K562 (cell line): ENCODE results near the gene RNF223. TPM values are rescaled to one million over a fixed set of nuclear protein-coding genes. Genes with fewer than 3 reads are reported as not detected.

Source experiments
- AFF1 ChIP-seq, 2 experiments: fragments of 450-650 bp; IDR thresholded peaks; 2 replicates each; pipeline ENCODE4 v1.6.1; 2018; ENCODE audit warnings: mild to moderate bottlenecking in 2 of 2, low read depth in 1 of 2; ENCODE audit not compliant: partially characterized antibody in 2 of 2
- ARID3A ChIP-seq: IDR thresholded peaks from 2 replicates; pipeline ENCODE4 v1.6.1; 2012; ENCODE audit warnings: low read depth, low read length, improper control_type of control experiment, borderline replicate concordance
- CCNT2 ChIP-seq: IDR thresholded peaks from 2 replicates; pipeline ENCODE4 v1.6.1; 2011; ENCODE audit warnings: borderline replicate concordance, low read depth, mild to moderate bottlenecking, moderate library complexity, mixed read lengths, low read length; ENCODE audit not compliant: insufficient read length; ENCODE audit errors: extremely low read depth
- DLX4 ChIP-seq: fragments of 250-450 bp; sonication (Bioruptor Pico); IDR thresholded peaks from 2 replicates; pipeline ENCODE4 v1.6.1; 2021; ENCODE audit warnings: mild to moderate bottlenecking
- HIVEP1 ChIP-seq: fragments of 250-450 bp; sonication (Bioruptor Pico); IDR thresholded peaks from 2 replicates; pipeline ENCODE4 v1.4.0; 2020; ENCODE audit warnings: mild to moderate bottlenecking
- NR4A1 ChIP-seq, 2 experiments: fragments of 250-450 bp in 1 of 2; fragments of 450-650 bp in 1 of 2; sonication (Bioruptor Pico) in 1 of 2; IDR thresholded peaks; 2 replicates each; pipeline versions ENCODE4 v1.4.0 to v1.6.1; 2016 to 2020; ENCODE audit warnings: mild to moderate bottlenecking in 2 of 2, missing compliant biosample characterization in 1 of 2, missing genetic modification characterization in 1 of 2, moderate library complexity in 1 of 2
- RBM22 ChIP-seq: fragments of 200-400 bp; formaldehyde crosslinking; IDR thresholded peaks from 2 replicates; pipeline ENCODE4 v1.6.1; 2018; ENCODE audit warnings: low read length, low read depth; ENCODE audit not compliant: poor library complexity, severe bottlenecking
- TCF7 ChIP-seq: sonication (generic); IDR thresholded peaks from 2 replicates; pipeline ENCODE4 v1.6.1; 2016; ENCODE audit warnings: antibody characterized with exemption, borderline replicate concordance
- TRIM25 ChIP-seq: fragments of 450-650 bp; IDR thresholded peaks from 2 replicates; pipeline ENCODE4 v1.7.0; 2016; ENCODE audit warnings: borderline replicate concordance
- ZBTB5 ChIP-seq: fragments of 450-650 bp; IDR thresholded peaks from 2 replicates; pipeline ENCODE4 v1.6.1; 2017; ENCODE audit warnings: antibody characterized with exemption
- ZNF121 ChIP-seq: sonication (generic); formaldehyde crosslinking; conservative IDR thresholded peaks from 2 replicates; pipeline ENCODE4 v1.8.0; 2022; ENCODE audit warnings: missing genetic modification reagents
- ZNF282 ChIP-seq: sonication (generic); formaldehyde crosslinking; IDR thresholded peaks from 2 replicates; pipeline ENCODE4 v1.8.1; 2023; ENCODE audit warnings: missing genetic modification reagents
- ZNF589 ChIP-seq: fragments of 200-800 bp; sonication (Bioruptor generic); IDR thresholded peaks from 2 replicates; pipeline ENCODE4 v1.6.1; 2016; ENCODE audit warnings: low read depth, missing genetic modification characterization, missing compliant biosample characterization
- polyA plus RNA-seq, 8 experiments: library from polyadenylated mRNA; depleted of rRNA in 4 of 8; stranded (reverse) in 5 of 8; unstranded in 3 of 8; fragments of >200 nt; fragmentation: Nextera tagmentation in 2 of 8; fragmentation: Illumina TruSeq in 1 of 8; extraction: Ambion mirVana in 2 of 8; extraction: Trizol in 1 of 8; gene quantifications; 2 replicates each; pipeline versions ENCODE4 v1.2.1 to v1.2.3, GENCODE V29; 2011 to 2014; ENCODE audit warnings: inconsistent platforms in 1 of 8, missing spikeins in 1 of 8
- total RNA-seq, 7 experiments: library from RNA; depleted of rRNA in 6 of 7; stranded (reverse); fragments of >200 nt in 6 of 7; fragmentation: Illumina TruSeq in 2 of 7; extraction: Trizol in 2 of 7; gene quantifications; 2 replicates each; pipeline versions ENCODE4 v1.2.1 to v1.2.3, GENCODE V29; 2011 to 2021; ENCODE audit warnings: low replicate concordance in 1 of 7

The RNF223 gene
- total and polyA plus RNA-seq, 9 of the 15 experiments (the other 6 are each of a cell fraction or from before 2014, with no cell fraction given): 0.04 to 0.32 TPM; not detected in 7

- no peak for TF ChIP-seq AFF1 (IDR thresholded peaks at IDR 0.05; ENCODE audit: low read depth in 1 of 2, partially characterized antibody in 2 of 2)
- no peak for TF ChIP-seq NR4A1 (CRISPR knock-in tag; IDR thresholded peaks at IDR 0.05)
- TF ChIP-seq NR4A1 (tag; IDR thresholded peaks at IDR 0.05): no peak
- no peak for TF ChIP-seq TRIM25
- no peak for TF ChIP-seq ARID3A
- no peak for TF ChIP-seq ZBTB5
- no peak for TF ChIP-seq ZNF121 (CRISPR knock-in tag)
- TF ChIP-seq DLX4: no peak
- peak; percentile 16; the same call in 1 of the 2 replicates for TF ChIP-seq ZNF282 (CRISPR knock-in tag)
- no peak for TF ChIP-seq RBM22
- no peak for TF ChIP-seq TCF7
- TF ChIP-seq ZNF589: no peak
- TF ChIP-seq CCNT2: no peak
- no peak for TF ChIP-seq HIVEP1
These were observed 4.1 kb downstream of the RNF223 start (continued) for GRCh38 chr1:1069711-1070676.
